ENCODE measurements around the gene PAPSS2.

DNA sequence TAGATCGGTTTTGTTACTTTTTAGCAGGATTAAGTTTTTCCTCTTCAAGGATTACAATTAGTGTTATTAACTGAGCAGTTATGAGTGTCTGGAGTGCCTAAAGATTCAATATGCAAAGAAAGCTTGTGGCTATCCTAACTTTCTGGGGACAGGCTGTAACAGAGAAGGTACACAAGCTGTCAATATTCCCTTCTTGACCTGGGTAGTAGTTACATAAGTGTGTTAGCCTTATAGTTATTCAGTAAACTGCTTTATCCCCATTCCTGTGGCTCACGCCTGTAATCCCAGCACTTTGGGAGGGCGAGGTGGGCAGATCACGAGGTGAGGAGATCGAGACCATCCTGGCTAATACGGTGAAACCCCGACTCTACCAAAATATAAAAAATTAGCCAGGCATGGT is 126.7 kb downstream of the PAPSS2 start:
- TF ChIP-seq, protein P1, sequence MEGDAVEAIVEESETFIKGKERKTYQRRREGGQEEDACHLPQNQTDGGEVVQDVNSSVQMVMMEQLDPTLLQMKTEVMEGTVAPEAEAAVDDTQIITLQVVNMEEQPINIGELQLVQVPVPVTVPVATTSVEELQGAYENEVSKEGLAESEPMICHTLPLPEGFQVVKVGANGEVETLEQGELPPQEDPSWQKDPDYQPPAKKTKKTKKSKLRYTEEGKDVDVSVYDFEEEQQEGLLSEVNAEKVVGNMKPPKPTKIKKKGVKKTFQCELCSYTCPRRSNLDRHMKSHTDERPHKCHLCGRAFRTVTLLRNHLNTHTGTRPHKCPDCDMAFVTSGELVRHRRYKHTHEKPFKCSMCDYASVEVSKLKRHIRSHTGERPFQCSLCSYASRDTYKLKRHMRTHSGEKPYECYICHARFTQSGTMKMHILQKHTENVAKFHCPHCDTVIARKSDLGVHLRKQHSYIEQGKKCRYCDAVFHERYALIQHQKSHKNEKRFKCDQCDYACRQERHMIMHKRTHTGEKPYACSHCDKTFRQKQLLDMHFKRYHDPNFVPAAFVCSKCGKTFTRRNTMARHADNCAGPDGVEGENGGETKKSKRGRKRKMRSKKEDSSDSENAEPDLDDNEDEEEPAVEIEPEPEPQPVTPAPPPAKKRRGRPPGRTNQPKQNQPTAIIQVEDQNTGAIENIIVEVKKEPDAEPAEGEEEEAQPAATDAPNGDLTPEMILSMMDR (IDR thresholded peaks at IDR 0.05): no peak
- no peak for TF ChIP-seq POLR2AphosphoS5 (IDR thresholded peaks at IDR 0.05)
